ENCODE data around the gene MYOZ2.
A peak's percentile ranks its signal among the peaks of the same experiment; 100 is the strongest.

Gene MYOZ2

GRCh38 chr4:119135721-119136121 is at the start of gene MYOZ2:
Gene MYOZ2, plus strand, starts transcription at chr4:119135832. Its CDS starts 694 bp downstream, at chr4:119136526.
- no peak for DNase-seq (ENCODE audit: low read depth)
- no peak within 1 kb of the TSS for H3K4me3 ChIP-seq (ENCODE audit: low read length)

GRCh38 chr4:119087121-119087520 is 48.5 kb upstream of the MYOZ2 start:
- H3K4me3 ChIP-seq (ENCODE audit: low read length), result no peak overlapping the region
- TF ChIP-seq CTCF (conservative IDR thresholded peaks at IDR 0.05; ENCODE audit: low read depth, low read length), result peak; percentile 36
- no peak for DNase-seq (ENCODE audit: low read depth)

More at GRCh38 chr4:119135721-119136121, at the start of gene MYOZ2:
- no peak for TF ChIP-seq CTCF (conservative IDR thresholded peaks at IDR 0.05; ENCODE audit: low read depth, low read length)

- H3K4me3 ChIP-seq (ENCODE audit: low read length), result no peak overlapping the region
- DNase-seq (ENCODE audit: low read depth), result no peak
Measured at GRCh38 chr4:119087656-119088055, 48.0 kb upstream of the MYOZ2 start.

GRCh38 chr4:119093042-119093827 is 42.4 kb upstream of the MYOZ2 start:
- H3K4me3 ChIP-seq (ENCODE audit: low read length), result no peak overlapping the region
- no peak for TF ChIP-seq CTCF (conservative IDR thresholded peaks at IDR 0.05; ENCODE audit: low read depth, low read length)
- DNase-seq (ENCODE audit: low read depth), result no peak

More at GRCh38 chr4:119087656-119088055, 48.0 kb upstream of the MYOZ2 start:
- TF ChIP-seq CTCF (conservative IDR thresholded peaks at IDR 0.05; ENCODE audit: low read depth, low read length), result no peak

GRCh38 chr4:119097282-119097900 is 38.2 kb upstream of the MYOZ2 start:
- no peak for TF ChIP-seq CTCF (conservative IDR thresholded peaks at IDR 0.05; ENCODE audit: low read depth, low read length)
- no peak for DNase-seq (ENCODE audit: low read depth)

GRCh38 chr4:119098306-119098705 is 37.3 kb upstream of the MYOZ2 start:
- no peak for DNase-seq (ENCODE audit: low read depth)
- no peak overlapping the region for H3K4me3 ChIP-seq (ENCODE audit: low read length)
- TF ChIP-seq CTCF (conservative IDR thresholded peaks at IDR 0.05; ENCODE audit: low read depth, low read length), result no peak

More at GRCh38 chr4:119097282-119097900, 38.2 kb upstream of the MYOZ2 start:
- no peak overlapping the region for H3K4me3 ChIP-seq (ENCODE audit: low read length)

Data from retinal pigment epithelial cell (primary cell).